Loucy (cell line): Measurements from ENCODE around the gene ATP13A3.

ENCODE experiments used
- EZH2phosphoT487 ChIP-seq: fragments of 200-600 bp; IDR thresholded peaks from 2 replicates; pipeline ENCODE4 v1.6.1; 2018; ENCODE audit warnings: antibody characterized with exemption, mild to moderate bottlenecking, moderate library complexity, borderline replicate concordance
- TF ChIP-seq, protein P1 (sequence below): fragments of 200-600 bp; sonication (generic); conservative IDR thresholded peaks from 2 replicates; pipeline ENCODE4 v1.5.1; 2014; ENCODE audit warnings: mild to moderate bottlenecking, antibody characterized with exemption, low read length

- TF ChIP-seq, protein P1, sequence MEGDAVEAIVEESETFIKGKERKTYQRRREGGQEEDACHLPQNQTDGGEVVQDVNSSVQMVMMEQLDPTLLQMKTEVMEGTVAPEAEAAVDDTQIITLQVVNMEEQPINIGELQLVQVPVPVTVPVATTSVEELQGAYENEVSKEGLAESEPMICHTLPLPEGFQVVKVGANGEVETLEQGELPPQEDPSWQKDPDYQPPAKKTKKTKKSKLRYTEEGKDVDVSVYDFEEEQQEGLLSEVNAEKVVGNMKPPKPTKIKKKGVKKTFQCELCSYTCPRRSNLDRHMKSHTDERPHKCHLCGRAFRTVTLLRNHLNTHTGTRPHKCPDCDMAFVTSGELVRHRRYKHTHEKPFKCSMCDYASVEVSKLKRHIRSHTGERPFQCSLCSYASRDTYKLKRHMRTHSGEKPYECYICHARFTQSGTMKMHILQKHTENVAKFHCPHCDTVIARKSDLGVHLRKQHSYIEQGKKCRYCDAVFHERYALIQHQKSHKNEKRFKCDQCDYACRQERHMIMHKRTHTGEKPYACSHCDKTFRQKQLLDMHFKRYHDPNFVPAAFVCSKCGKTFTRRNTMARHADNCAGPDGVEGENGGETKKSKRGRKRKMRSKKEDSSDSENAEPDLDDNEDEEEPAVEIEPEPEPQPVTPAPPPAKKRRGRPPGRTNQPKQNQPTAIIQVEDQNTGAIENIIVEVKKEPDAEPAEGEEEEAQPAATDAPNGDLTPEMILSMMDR, result no peak
- no peak for TF ChIP-seq EZH2phosphoT487
Observed at GRCh38 chr3:194355379-194355778, 131.4 kb downstream of the ATP13A3 start.
